Measurements from ENCODE around the gene KIAA0040. TPM values are rescaled to one million over a fixed set of nuclear protein-coding genes. Genes with fewer than 3 reads are reported as not detected.

Gene KIAA0040
- total and polyA plus RNA-seq, 10 of the 15 experiments (the other 5 are each of a cell fraction or from before 2014, with no cell fraction given) = 7.6 to 47.7 (median 23.5) TPM

- in situ Hi-C loops (cut with MboI) (no loop called here), intact Hi-C loops (cut with micrococcal nuclease; ENCODE audit: unreplicated experiment) (no loop called here)
- POLR2A ChIA-PET = interaction anchor here (0.6 kb wide), 1 partner anchor 24 kb away, joined by 4 read pairs; no protein-coding TSS in a partner anchor
- SMC1A ChIA-PET (ENCODE audit: uncharacterized antibody, unreplicated experiment) = interaction anchor here (0.7 to 2.6 kb wide), 7 partner anchors 9 to 194 kb away, joined by 3 to 11 read pairs (median 3); no protein-coding TSS in a partner anchor
- no peaks in the 10 kb centered on the region for H3K9me3 ChIP-seq (replicated peaks; ENCODE audit: control insufficient read depth, insufficient read depth, low read length)
- no peak overlapping the region for H3K27ac ChIP-seq (ENCODE audit: control insufficient read depth, insufficient read depth)
- no peaks in the 10 kb centered on the region for H4K20me1 ChIP-seq (ENCODE audit: control insufficient read depth, insufficient read depth)
- no peak overlapping the region for H2AFZ ChIP-seq (ENCODE audit: control insufficient read depth, low read depth, low read length)
- TF ChIP-seq JUNB (IDR thresholded peaks at IDR 0.05) (no peak), POLR2AphosphoS2 (IDR thresholded peaks at IDR 0.05; ENCODE audit: low read depth, low read length) (no peak), MLLT1 (IDR thresholded peaks at IDR 0.05) (no peak), RELB (IDR thresholded peaks at IDR 0.05; ENCODE audit: low read depth) (no peak), SMC3 (IDR thresholded peaks at IDR 0.05; ENCODE audit: borderline replicate concordance, low read length) (no peak), HDGF (IDR thresholded peaks at IDR 0.05) (no peak), REST (IDR thresholded peaks at IDR 0.05; ENCODE audit: low read depth, low read length) (no peak)
- H3K4me1 ChIP-seq (ENCODE audit: control insufficient read depth, insufficient read depth, low read length) = peaks cover 15% of the 10 kb centered on the region
- no peak overlapping the region for H3K4me3 ChIP-seq
- H3K4me2 ChIP-seq (ENCODE audit: control insufficient read depth, insufficient read depth) = no peak overlapping the region
- H3K9ac ChIP-seq (ENCODE audit: control insufficient read depth, insufficient read depth, low read length) = no peak overlapping the region
- FAIRE-seq = no peak
- H3K27me3 ChIP-seq (replicated peaks in 1 of 2; ENCODE audit: control insufficient read depth in 2 of 2, insufficient read depth in 2 of 2, low read length in 1 of 2) = no peaks in the 10 kb centered on the region
- no peak for DNase-seq (ENCODE audit: low read depth, low spot score)
- CTCF ChIA-PET = interaction anchor here (0.7 to 1.2 kb wide), 3 partner anchors 44 to 121 kb away, joined by 3 read pairs; no protein-coding TSS in a partner anchor
- H3K36me3 ChIP-seq (ENCODE audit: control insufficient read depth in 2 of 2, insufficient read depth in 2 of 2, low read length in 1 of 2) = no peaks in the 10 kb centered on the region
- RAD21 ChIA-PET (ENCODE audit: unreplicated experiment) = no interaction called here
- ATAC-seq = no peak
- no peaks in the 10 kb centered on the region for H3K79me2 ChIP-seq (ENCODE audit: control insufficient read depth, insufficient read depth, low read length)
- no TSS peak for BruUV-seq (replicated peaks)
Observed at GRCh38 chr1:175198332-175198731, 5.8 kb upstream of the KIAA0040 start.
